WTC11 (cell line): ENCODE data around the gene CCDC61. TPM values are rescaled to one million over a fixed set of nuclear protein-coding genes. Genes with fewer than 3 reads are reported as not detected.
A peak's percentile ranks its signal among the peaks of the same experiment; 100 is the strongest.

ENCODE experiments used
- ATAC-seq: fragments of 200-7000 bp; cut with Tn5 transposase; 2 replicates; pipeline ENCODE4 v1.10.0; 2021; ENCODE audit warnings: mild to moderate bottlenecking, moderate library complexity
- CTCF ChIA-PET: fragments of 300-600 bp; sonication (Branson Sonifier 250); formaldehyde crosslinking; loops from one replicate; lab custom pipeline; 2021; ENCODE audit warnings: antibody characterized with exemption; lab: Charles Lee
- POLR2A ChIA-PET: fragments of 350-600 bp; sonication (Branson Sonifier 250); formaldehyde crosslinking; loops from one replicate; lab custom pipeline; 2021; ENCODE audit warnings: antibody characterized with exemption; lab: Charles Lee
- DNase-seq: peaks from one replicate; pipeline ENCODE4 v3.0.0; 2021; ENCODE audit warnings: low spot score
- H3K27ac Mint-ChIP-seq: 2 replicates; pipeline ENCODE4 v1.8.0; 2021; ENCODE audit warnings: mixed read lengths
- H3K27me3 Mint-ChIP-seq: 2 replicates; pipeline ENCODE4 v1.8.0; 2021; ENCODE audit warnings: low read depth, mild to moderate bottlenecking, moderate library complexity, mixed read lengths
- H3K36me3 Mint-ChIP-seq: 2 replicates; pipeline ENCODE4 v1.8.0; 2021; ENCODE audit warnings: mixed read lengths
- H3K4me1 Mint-ChIP-seq: 2 replicates; pipeline ENCODE4 v1.8.0; 2022; ENCODE audit warnings: mixed read lengths
- H3K4me3 Mint-ChIP-seq: 2 replicates; pipeline ENCODE4 v1.8.0; 2021; ENCODE audit warnings: mild to moderate bottlenecking, moderate library complexity, mixed read lengths
- H3K9me3 Mint-ChIP-seq: 2 replicates; pipeline ENCODE4 v1.8.0; 2021; ENCODE audit warnings: mixed read lengths
- CBFB ChIP-seq: sonication (generic); formaldehyde crosslinking; IDR thresholded peaks from 2 replicates; pipeline ENCODE4 v1.8.1; 2022; ENCODE audit warnings: mild to moderate bottlenecking, low read depth, missing genetic modification reagents
- ETV6 ChIP-seq: sonication (generic); formaldehyde crosslinking; IDR thresholded peaks from 2 replicates; pipeline ENCODE4 v1.8.1; 2022; ENCODE audit warnings: mild to moderate bottlenecking, missing genetic modification reagents
- FOXJ3 ChIP-seq: sonication (generic); formaldehyde crosslinking; IDR thresholded peaks from 2 replicates; pipeline ENCODE4 v1.9.0; 2021; ENCODE audit warnings: missing genetic modification reagents, mild to moderate bottlenecking, borderline replicate concordance
- FOXK1 ChIP-seq: sonication (generic); formaldehyde crosslinking; IDR thresholded peaks from 2 replicates; pipeline ENCODE4 v1.8.0; 2022; ENCODE audit warnings: mild to moderate bottlenecking, moderate library complexity, missing genetic modification reagents
- GTF2I ChIP-seq: fragments of 250-450 bp; sonication (Bioruptor Pico); conservative IDR thresholded peaks from 2 replicates; pipeline ENCODE4 v1.4.0; 2021; ENCODE audit warnings: mild to moderate bottlenecking
- IRF2 ChIP-seq: sonication (generic); formaldehyde crosslinking; IDR thresholded peaks from 2 replicates; pipeline ENCODE4 v1.8.0; 2022; ENCODE audit warnings: low read depth, missing genetic modification reagents, borderline replicate concordance
- JAZF1 ChIP-seq: fragments of 250-450 bp; sonication (Bioruptor Pico); IDR thresholded peaks from 2 replicates; pipeline ENCODE4 v1.9.0; 2021; ENCODE audit warnings: moderate library complexity, mild to moderate bottlenecking, inconsistent platforms
- JUN ChIP-seq: sonication (generic); formaldehyde crosslinking; IDR thresholded peaks from 2 replicates; pipeline ENCODE4 v1.8.0; 2023; ENCODE audit warnings: mild to moderate bottlenecking, missing genetic modification reagents
- MXD4 ChIP-seq: fragments of 250-450 bp; sonication (Bioruptor Pico); IDR thresholded peaks from 2 replicates; pipeline ENCODE4 v1.8.0; 2021; ENCODE audit warnings: mild to moderate bottlenecking, moderate library complexity, borderline replicate concordance
- MYBL2 ChIP-seq: sonication (generic); formaldehyde crosslinking; IDR thresholded peaks from 2 replicates; pipeline ENCODE4 v1.8.1; 2023; ENCODE audit warnings: mild to moderate bottlenecking, moderate library complexity, missing genetic modification reagents
- NFE2L1 ChIP-seq: sonication (generic); formaldehyde crosslinking; IDR thresholded peaks from 2 replicates; pipeline ENCODE4 v1.8.1; 2023; ENCODE audit warnings: missing genetic modification reagents
- NFYB ChIP-seq: sonication (generic); formaldehyde crosslinking; conservative IDR thresholded peaks from 2 replicates; pipeline ENCODE4 v1.8.0; 2022; ENCODE audit warnings: low read depth, missing genetic modification reagents
- NR3C1 ChIP-seq: sonication (generic); formaldehyde crosslinking; conservative IDR thresholded peaks from 2 replicates; pipeline ENCODE4 v1.8.1; 2023; ENCODE audit warnings: low read depth, mild to moderate bottlenecking, missing genetic modification reagents
- RELA ChIP-seq: sonication (generic); formaldehyde crosslinking; IDR thresholded peaks from 2 replicates; pipeline ENCODE4 v1.8.1; 2022; ENCODE audit warnings: missing genetic modification reagents, mild to moderate bottlenecking, borderline replicate concordance
- TCF7 ChIP-seq: sonication (generic); formaldehyde crosslinking; IDR thresholded peaks from 2 replicates; pipeline ENCODE4 v1.8.0; 2022; ENCODE audit warnings: mild to moderate bottlenecking, low read depth, missing genetic modification reagents, moderate library complexity
- TP53 ChIP-seq: sonication (generic); formaldehyde crosslinking; IDR thresholded peaks from 2 replicates; pipeline ENCODE4 v1.8.1; 2023; ENCODE audit warnings: mild to moderate bottlenecking, missing genetic modification reagents
- ZNF232 ChIP-seq: sonication (generic); formaldehyde crosslinking; IDR thresholded peaks from 2 replicates; pipeline ENCODE4 v1.8.0; 2022; ENCODE audit warnings: mild to moderate bottlenecking, missing genetic modification reagents
- ZNF423 ChIP-seq: fragments of 250-450 bp; sonication (Bioruptor Pico); IDR thresholded peaks from 2 replicates; pipeline ENCODE4 v2.1.2; 2022; ENCODE audit warnings: mild to moderate bottlenecking, moderate library complexity
- ZNF671 ChIP-seq: fragments of 250-450 bp; sonication (Bioruptor Pico); IDR thresholded peaks from 2 replicates; pipeline ENCODE4 v1.8.0; 2021; ENCODE audit warnings: mild to moderate bottlenecking
- total RNA-seq: library from RNA; stranded (reverse); gene quantifications from 3 replicates; pipeline ENCODE4 v1.2.3, GENCODE V29; 2021
- TF ChIP-seq, protein P1 (sequence below): fragments of 200-600 bp; IDR thresholded peaks from 2 replicates; pipeline ENCODE4 v1.8.0; 2022; ENCODE audit warnings: antibody characterized with exemption
- TF ChIP-seq, protein P2 (sequence below): fragments of 250-450 bp; sonication (Bioruptor Pico); IDR thresholded peaks from 2 replicates; pipeline ENCODE4 v2.1.2; 2022; ENCODE audit warnings: mild to moderate bottlenecking, moderate library complexity
- TF ChIP-seq, protein P3 (sequence below): sonication (generic); formaldehyde crosslinking; IDR thresholded peaks from 2 replicates; pipeline ENCODE4 v1.8.0; 2022; ENCODE audit warnings: missing genetic modification reagents
- TF ChIP-seq, protein P4 (sequence below): sonication (generic); formaldehyde crosslinking; IDR thresholded peaks from 2 replicates; pipeline ENCODE4 v1.8.1; 2023; ENCODE audit warnings: mild to moderate bottlenecking, missing genetic modification reagents, moderate library complexity

CCDC61 gene
- total RNA-seq, 1 experiment from 2014 or later = 33.7 TPM

DNA sequence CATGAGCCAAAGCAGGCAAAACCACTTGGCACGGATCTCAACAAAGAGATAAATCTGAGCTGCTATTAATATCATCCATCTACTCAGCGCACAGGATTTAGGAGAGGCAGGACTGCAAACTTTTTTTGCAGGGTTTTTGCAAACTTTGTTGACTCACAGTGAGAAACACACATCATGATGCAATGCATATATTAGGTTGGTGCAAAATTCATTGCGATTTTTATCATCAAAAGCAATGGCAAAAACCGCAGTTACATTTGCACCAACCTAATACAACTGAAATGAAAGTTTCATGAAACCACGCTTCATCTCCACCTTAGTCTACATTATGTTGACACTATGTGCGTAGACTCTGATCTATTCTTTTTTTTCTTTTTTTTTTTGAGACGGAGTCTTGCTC is 17.1 kb upstream of the CCDC61 start:
- Mint-ChIP-seq H3K27me3 (peaks cover 47% of the 10 kb centered on the region), H3K27ac (no peak overlapping the region), H3K4me3 (no peak overlapping the region), H3K36me3 (no peaks in the 10 kb centered on the region), H3K4me1 (peaks cover 11% of the 10 kb centered on the region), H3K9me3 (no peaks in the 10 kb centered on the region)
- no peak for ATAC-seq
- ChIA-PET POLR2A (no interaction called here), CTCF (interaction anchor here (1.3 kb wide), 1 partner anchor 39 kb away, joined by 5 read pairs; no protein-coding TSS in a partner anchor)
- no peak for DNase-seq
- TF ChIP-seq, protein P1, sequence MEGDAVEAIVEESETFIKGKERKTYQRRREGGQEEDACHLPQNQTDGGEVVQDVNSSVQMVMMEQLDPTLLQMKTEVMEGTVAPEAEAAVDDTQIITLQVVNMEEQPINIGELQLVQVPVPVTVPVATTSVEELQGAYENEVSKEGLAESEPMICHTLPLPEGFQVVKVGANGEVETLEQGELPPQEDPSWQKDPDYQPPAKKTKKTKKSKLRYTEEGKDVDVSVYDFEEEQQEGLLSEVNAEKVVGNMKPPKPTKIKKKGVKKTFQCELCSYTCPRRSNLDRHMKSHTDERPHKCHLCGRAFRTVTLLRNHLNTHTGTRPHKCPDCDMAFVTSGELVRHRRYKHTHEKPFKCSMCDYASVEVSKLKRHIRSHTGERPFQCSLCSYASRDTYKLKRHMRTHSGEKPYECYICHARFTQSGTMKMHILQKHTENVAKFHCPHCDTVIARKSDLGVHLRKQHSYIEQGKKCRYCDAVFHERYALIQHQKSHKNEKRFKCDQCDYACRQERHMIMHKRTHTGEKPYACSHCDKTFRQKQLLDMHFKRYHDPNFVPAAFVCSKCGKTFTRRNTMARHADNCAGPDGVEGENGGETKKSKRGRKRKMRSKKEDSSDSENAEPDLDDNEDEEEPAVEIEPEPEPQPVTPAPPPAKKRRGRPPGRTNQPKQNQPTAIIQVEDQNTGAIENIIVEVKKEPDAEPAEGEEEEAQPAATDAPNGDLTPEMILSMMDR = no peak
- TF ChIP-seq, protein P2, sequence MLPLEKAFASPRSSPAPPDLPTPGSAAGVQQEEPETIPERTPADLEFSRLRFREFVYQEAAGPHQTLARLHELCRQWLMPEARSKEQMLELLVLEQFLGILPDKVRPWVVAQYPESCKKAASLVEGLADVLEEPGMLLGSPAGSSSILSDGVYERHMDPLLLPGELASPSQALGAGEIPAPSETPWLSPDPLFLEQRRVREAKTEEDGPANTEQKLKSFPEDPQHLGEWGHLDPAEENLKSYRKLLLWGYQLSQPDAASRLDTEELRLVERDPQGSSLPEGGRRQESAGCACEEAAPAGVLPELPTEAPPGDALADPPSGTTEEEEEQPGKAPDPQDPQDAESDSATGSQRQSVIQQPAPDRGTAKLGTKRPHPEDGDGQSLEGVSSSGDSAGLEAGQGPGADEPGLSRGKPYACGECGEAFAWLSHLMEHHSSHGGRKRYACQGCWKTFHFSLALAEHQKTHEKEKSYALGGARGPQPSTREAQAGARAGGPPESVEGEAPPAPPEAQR (CRISPR knock-in tag) = no peak
- TF ChIP-seq FOXK1 (no peak), JUN (CRISPR knock-in tag) (no peak), ZNF671 (CRISPR knock-in tag) (no peak), ZNF423 (CRISPR knock-in tag) (no peak), CBFB (no peak), ETV6 (no peak), NFE2L1 (no peak), NR3C1 (CRISPR knock-in tag) (no peak)
- TF ChIP-seq, protein P3, sequence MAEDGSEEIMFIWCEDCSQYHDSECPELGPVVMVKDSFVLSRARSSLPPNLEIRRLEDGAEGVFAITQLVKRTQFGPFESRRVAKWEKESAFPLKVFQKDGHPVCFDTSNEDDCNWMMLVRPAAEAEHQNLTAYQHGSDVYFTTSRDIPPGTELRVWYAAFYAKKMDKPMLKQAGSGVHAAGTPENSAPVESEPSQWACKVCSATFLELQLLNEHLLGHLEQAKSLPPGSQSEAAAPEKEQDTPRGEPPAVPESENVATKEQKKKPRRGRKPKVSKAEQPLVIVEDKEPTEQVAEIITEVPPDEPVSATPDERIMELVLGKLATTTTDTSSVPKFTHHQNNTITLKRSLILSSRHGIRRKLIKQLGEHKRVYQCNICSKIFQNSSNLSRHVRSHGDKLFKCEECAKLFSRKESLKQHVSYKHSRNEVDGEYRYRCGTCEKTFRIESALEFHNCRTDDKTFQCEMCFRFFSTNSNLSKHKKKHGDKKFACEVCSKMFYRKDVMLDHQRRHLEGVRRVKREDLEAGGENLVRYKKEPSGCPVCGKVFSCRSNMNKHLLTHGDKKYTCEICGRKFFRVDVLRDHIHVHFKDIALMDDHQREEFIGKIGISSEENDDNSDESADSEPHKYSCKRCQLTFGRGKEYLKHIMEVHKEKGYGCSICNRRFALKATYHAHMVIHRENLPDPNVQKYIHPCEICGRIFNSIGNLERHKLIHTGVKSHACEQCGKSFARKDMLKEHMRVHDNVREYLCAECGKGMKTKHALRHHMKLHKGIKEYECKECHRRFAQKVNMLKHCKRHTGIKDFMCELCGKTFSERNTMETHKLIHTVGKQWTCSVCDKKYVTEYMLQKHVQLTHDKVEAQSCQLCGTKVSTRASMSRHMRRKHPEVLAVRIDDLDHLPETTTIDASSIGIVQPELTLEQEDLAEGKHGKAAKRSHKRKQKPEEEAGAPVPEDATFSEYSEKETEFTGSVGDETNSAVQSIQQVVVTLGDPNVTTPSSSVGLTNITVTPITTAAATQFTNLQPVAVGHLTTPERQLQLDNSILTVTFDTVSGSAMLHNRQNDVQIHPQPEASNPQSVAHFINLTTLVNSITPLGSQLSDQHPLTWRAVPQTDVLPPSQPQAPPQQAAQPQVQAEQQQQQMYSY (CRISPR knock-in tag) = no peak

DNA sequence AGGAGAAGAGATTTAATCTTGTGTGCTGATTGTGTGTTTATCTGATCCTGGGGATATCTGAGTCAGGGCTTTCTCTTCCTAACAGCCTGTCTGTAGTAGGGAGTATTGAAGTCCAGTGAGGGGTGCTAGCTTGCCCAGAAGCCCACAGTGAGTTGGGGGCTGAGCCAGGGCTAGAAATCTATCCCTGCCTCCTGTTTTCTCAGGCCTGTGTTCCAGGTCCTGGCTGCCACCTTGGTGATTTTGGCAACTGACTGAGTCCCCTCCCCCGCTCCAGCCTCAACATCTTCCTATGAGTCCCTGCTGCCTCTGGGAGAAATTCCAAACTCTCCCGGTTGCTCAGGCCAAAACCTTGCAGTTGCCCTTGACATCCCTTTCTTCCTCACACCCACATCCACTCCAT is 13.9 kb upstream of the CCDC61 start:
- ATAC-seq (peak; percentile 60), DNase-seq (no peak)
- no peaks in the 10 kb centered on the region for H3K36me3 Mint-ChIP-seq
- H3K27ac Mint-ChIP-seq = 0 out of 2 replicates have a peak overlapping the region, but pooled peaks have one; percentile 3
- TF ChIP-seq IRF2 (no peak), MYBL2 (no peak), TCF7 (CRISPR knock-in tag) (no peak), MXD4 (no peak)
- H3K4me1 Mint-ChIP-seq = peaks cover 11% of the 10 kb centered on the region
- POLR2A ChIA-PET = no interaction called here
- H3K4me3 Mint-ChIP-seq = no peak overlapping the region
- peaks cover 4% of the 10 kb centered on the region for H3K9me3 Mint-ChIP-seq
- H3K27me3 Mint-ChIP-seq = peaks cover 29% of the 10 kb centered on the region
- CTCF ChIA-PET = interaction anchor here (1.3 to 1.4 kb wide), 2 partner anchors 28 to 36 kb away, joined by 3 read pairs; no protein-coding TSS in a partner anchor

DNA sequence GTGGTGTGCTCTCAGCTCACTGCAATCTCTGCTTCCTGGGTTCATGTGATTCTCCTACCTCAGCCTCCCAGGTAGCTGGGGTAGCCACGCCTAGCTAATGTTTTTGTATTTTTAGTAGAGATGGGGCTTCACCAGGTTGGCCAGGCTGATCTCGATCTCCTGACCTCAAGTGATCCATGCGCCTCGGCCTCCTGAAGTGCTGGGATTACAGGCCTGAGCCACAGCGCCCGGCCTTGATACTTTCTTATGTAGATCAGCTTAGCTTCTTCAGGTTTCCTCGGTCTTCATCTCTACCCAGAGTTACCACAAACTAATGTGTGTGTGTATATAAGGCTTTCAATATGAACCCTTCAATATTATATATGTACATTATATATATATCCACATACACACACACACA is 9.9 kb upstream of the CCDC61 start:
- peaks cover 11% of the 10 kb centered on the region for H3K4me1 Mint-ChIP-seq
- no peaks in the 10 kb centered on the region for H3K36me3 Mint-ChIP-seq
- ATAC-seq (no peak), DNase-seq (no peak)
- POLR2A ChIA-PET = no interaction called here
- CTCF ChIA-PET = interaction anchor here (0.8 to 1.5 kb wide), 5 partner anchors 24 to 168 kb away, joined by 3 to 7 read pairs (median 3); no protein-coding TSS in a partner anchor
- peaks cover 23% of the 10 kb centered on the region for H3K27me3 Mint-ChIP-seq
- H3K4me3 Mint-ChIP-seq = no peak overlapping the region
- H3K9me3 Mint-ChIP-seq = peaks cover 4% of the 10 kb centered on the region
- H3K27ac Mint-ChIP-seq = no peak overlapping the region
- TF ChIP-seq NFYB (CRISPR knock-in tag) (no peak), CBFB (no peak), ZNF423 (CRISPR knock-in tag) (no peak), FOXJ3 (CRISPR knock-in tag) (no peak), JAZF1 (CRISPR knock-in tag) (no peak), GTF2I (CRISPR knock-in tag) (no peak), TP53 (CRISPR knock-in tag) (no peak), ZNF232 (CRISPR knock-in tag) (no peak), RELA (CRISPR knock-in tag) (no peak)
- TF ChIP-seq, protein P2 (CRISPR knock-in tag) = no peak
- TF ChIP-seq, protein P4, sequence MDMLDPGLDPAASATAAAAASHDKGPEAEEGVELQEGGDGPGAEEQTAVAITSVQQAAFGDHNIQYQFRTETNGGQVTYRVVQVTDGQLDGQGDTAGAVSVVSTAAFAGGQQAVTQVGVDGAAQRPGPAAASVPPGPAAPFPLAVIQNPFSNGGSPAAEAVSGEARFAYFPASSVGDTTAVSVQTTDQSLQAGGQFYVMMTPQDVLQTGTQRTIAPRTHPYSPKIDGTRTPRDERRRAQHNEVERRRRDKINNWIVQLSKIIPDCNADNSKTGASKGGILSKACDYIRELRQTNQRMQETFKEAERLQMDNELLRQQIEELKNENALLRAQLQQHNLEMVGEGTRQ (CRISPR knock-in tag) = no peak
